Measurements from ENCODE around the gene AURKAIP1. TPM values are rescaled to one million over a fixed set of nuclear protein-coding genes. Genes with fewer than 3 reads are reported as not detected.

AURKAIP1 gene
- total RNA-seq, 1 experiment from 2014 or later = 196 TPM

- H3K9ac ChIP-seq (ENCODE audit: extremely low read depth, insufficient read length, low read length) = peak overlapping the region; percentile 63
- no peak overlapping the region for H4K91ac ChIP-seq (ENCODE audit: insufficient read length, low read depth, low read length)
- H2BK20ac ChIP-seq (ENCODE audit: low read depth, low read length, poor library complexity, severe bottlenecking) = no peak overlapping the region
- WGBS (ENCODE audit: extremely low coverage, insufficient read length, low lambda C conversion rate) = no CpG with 5 or more reads among the region's 16 CpGs
- H4K8ac ChIP-seq (replicated peaks; ENCODE audit: insufficient read length, low read depth, low read length) = no peak overlapping the region
- H2BK5ac ChIP-seq (ENCODE audit: insufficient read length, low read length) = no peak overlapping the region
- H2BK15ac ChIP-seq (ENCODE audit: low read depth, low read length) = no peak overlapping the region
- Mint-ChIP-seq H3K9me3 (no peaks in the 10 kb centered on the region), H3K27ac (no peak overlapping the region), H3K4me1 (peaks cover 2 to 13% of the 10 kb centered on the region in 2 experiments), H3K27me3 (ENCODE audit: low read depth) (peaks cover 1% of the 10 kb centered on the region; the same call in 1 of the 2 replicates), H3K36me3 (ENCODE audit: insufficient read depth in 1 of 3, low read depth in 3 of 3) (peaks cover 4 to 9% (median 7%) of the 10 kb centered on the region in 3 experiments), H3K4me3 (peak overlapping the region; percentile 77 to 82)
- H3K23ac ChIP-seq (ENCODE audit: insufficient read length, low read depth, low read length) = no peak overlapping the region
- no peak overlapping the region for H2BK120ac ChIP-seq (ENCODE audit: low read depth, low read length, poor library complexity, severe bottlenecking)
- DNase-seq = no peak
- peaks cover 6% of the 10 kb centered on the region for H3K79me1 ChIP-seq (ENCODE audit: insufficient read depth, low read depth, low read length, poor library complexity, severe bottlenecking)
- peak overlapping the region; percentile 68 for H3K4me2 ChIP-seq (ENCODE audit: insufficient read depth, insufficient read length, low read length)
- no peak overlapping the region for H2AK5ac ChIP-seq (ENCODE audit: insufficient read length, low read length)
- H3K27me3 ChIP-seq (ENCODE audit: insufficient read depth, low read length) = no peaks in the 10 kb centered on the region
- no peaks in the 10 kb centered on the region for H3K4me1 ChIP-seq (ENCODE audit: insufficient read depth, low read length)
- H3K27ac ChIP-seq (ENCODE audit: insufficient read length, low read depth, low read length) = no peak overlapping the region
- no peak overlapping the region for H2AFZ ChIP-seq (ENCODE audit: low read length)
- no peak overlapping the region for H4K5ac ChIP-seq (ENCODE audit: insufficient read length, low read depth, low read length)
- no peak overlapping the region for H3K18ac ChIP-seq (ENCODE audit: insufficient read length, low read depth, low read length)
- no peak overlapping the region for H2BK12ac ChIP-seq (ENCODE audit: insufficient read length, low read depth, low read length)
- H3K14ac ChIP-seq (ENCODE audit: insufficient read depth, low read length) = no peak overlapping the region
- H3K23me2 ChIP-seq (ENCODE audit: insufficient read length, low read depth, low read length, poor library complexity, severe bottlenecking) = peaks cover 8% of the 10 kb centered on the region
- H3K56ac ChIP-seq (ENCODE audit: insufficient read length, low read depth, low read length) = no peak overlapping the region
- TF ChIP-seq, protein P1, sequence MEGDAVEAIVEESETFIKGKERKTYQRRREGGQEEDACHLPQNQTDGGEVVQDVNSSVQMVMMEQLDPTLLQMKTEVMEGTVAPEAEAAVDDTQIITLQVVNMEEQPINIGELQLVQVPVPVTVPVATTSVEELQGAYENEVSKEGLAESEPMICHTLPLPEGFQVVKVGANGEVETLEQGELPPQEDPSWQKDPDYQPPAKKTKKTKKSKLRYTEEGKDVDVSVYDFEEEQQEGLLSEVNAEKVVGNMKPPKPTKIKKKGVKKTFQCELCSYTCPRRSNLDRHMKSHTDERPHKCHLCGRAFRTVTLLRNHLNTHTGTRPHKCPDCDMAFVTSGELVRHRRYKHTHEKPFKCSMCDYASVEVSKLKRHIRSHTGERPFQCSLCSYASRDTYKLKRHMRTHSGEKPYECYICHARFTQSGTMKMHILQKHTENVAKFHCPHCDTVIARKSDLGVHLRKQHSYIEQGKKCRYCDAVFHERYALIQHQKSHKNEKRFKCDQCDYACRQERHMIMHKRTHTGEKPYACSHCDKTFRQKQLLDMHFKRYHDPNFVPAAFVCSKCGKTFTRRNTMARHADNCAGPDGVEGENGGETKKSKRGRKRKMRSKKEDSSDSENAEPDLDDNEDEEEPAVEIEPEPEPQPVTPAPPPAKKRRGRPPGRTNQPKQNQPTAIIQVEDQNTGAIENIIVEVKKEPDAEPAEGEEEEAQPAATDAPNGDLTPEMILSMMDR (conservative IDR thresholded peaks at IDR 0.05) = no peak
- H3K9me3 ChIP-seq (ENCODE audit: control insufficient read depth, low read depth, low read length) = no peaks in the 10 kb centered on the region
- peaks cover 5% of the 10 kb centered on the region for H4K20me1 ChIP-seq (ENCODE audit: control insufficient read depth, insufficient read depth, insufficient read length)
- no peak overlapping the region for H3T11ph ChIP-seq (ENCODE audit: low read length)
- no peak overlapping the region for H3K4ac ChIP-seq (ENCODE audit: low read depth, low read length)
- H3K79me2 ChIP-seq (ENCODE audit: insufficient read depth, low read length) = peaks cover 15% of the 10 kb centered on the region; the same call in 1 of the 2 replicates
Measured at GRCh38 chr1:1325288-1326074, 49.5 kb downstream of the AURKAIP1 start.

Data from H9 (cell line).